Neural cell (in vitro differentiated cells): ENCODE results near the gene NCS1.

ENCODE experiments used
- CTCF ChIP-seq: fragments of 450-650 bp; IDR thresholded peaks from 2 replicates; pipeline ENCODE4 v1.5.1; 2014; ENCODE audit warnings: antibody characterized with exemption, mild to moderate bottlenecking, moderate library complexity; ENCODE audit not compliant: poor library complexity, severe bottlenecking
- EP300 ChIP-seq: fragments of 450-650 bp; conservative IDR thresholded peaks from 2 replicates; pipeline ENCODE4 v1.6.1; 2014; ENCODE audit warnings: antibody characterized with exemption, mild to moderate bottlenecking, moderate library complexity; ENCODE audit not compliant: poor library complexity, severe bottlenecking
- EZH2 ChIP-seq: fragments of 200-600, 300-800 bp; shearing (Covaris generic), sonication (generic); IDR thresholded peaks from 2 replicates; pipeline ENCODE4 v1.6.1; 2014; ENCODE audit warnings: antibody characterized with exemption, low read length, borderline replicate concordance, mild to moderate bottlenecking; ENCODE audit not compliant: insufficient read depth, poor library complexity, severe bottlenecking
- MXI1 ChIP-seq: fragments of 450-650 bp; conservative IDR thresholded peaks from 2 replicates; pipeline ENCODE4 v1.6.1; 2014; ENCODE audit warnings: antibody characterized with exemption, mild to moderate bottlenecking; ENCODE audit not compliant: poor library complexity, severe bottlenecking
- POLR2AphosphoS5 ChIP-seq: IDR thresholded peaks from 2 replicates; pipeline ENCODE4 v1.6.1; 2012
- RAD21 ChIP-seq: fragments of 450-650 bp; conservative IDR thresholded peaks from 2 replicates; pipeline ENCODE4 v1.6.1; 2014; ENCODE audit warnings: antibody characterized with exemption, mild to moderate bottlenecking, moderate library complexity

- TF ChIP-seq EP300 (peak; percentile 40), EZH2 (no peak), CTCF (peak; percentile 38), RAD21 (peak; percentile 33), MXI1 (peak; percentile 65), POLR2AphosphoS5 (peak; percentile 83)
Observed at GRCh38 chr9:130172858-130173665, 858 bp downstream of the NCS1 start.
